Liver (tissue), 9 donors: ENCODE data around the gene MRPS23. TPM values are rescaled to one million over a fixed set of nuclear protein-coding genes. Genes with fewer than 3 reads are reported as not detected.

Source experiments
- DNase-seq: peaks from one replicate; pipeline ENCODE4 v3.0.0-alpha.2; 2017; ENCODE audit warnings: low spot score
- H3K27ac ChIP-seq, 2 donors: one replicate each; pipeline ENCODE4 v1.7.0; 2013; ENCODE audit warnings: inconsistent platforms in 2 of 2, low read length in 2 of 2, control low read depth in 1 of 2, low read depth in 1 of 2, mild to moderate bottlenecking in 1 of 2
- H3K27me3 ChIP-seq, 4 donors: one replicate each; pipeline versions ENCODE4 v1.6.1 to v1.7.0; 2013; ENCODE audit warnings: low read length in 3 of 4, inconsistent platforms in 1 of 4, mild to moderate bottlenecking in 1 of 4, moderate library complexity in 1 of 4; ENCODE audit not compliant: control insufficient read depth in 4 of 4, insufficient read depth in 4 of 4
- H3K36me3 ChIP-seq, 4 donors: one replicate each; pipeline versions ENCODE4 v1.6.1 to v1.7.0; 2013; ENCODE audit warnings: low read length in 3 of 4, mild to moderate bottlenecking in 3 of 4, low read depth in 1 of 4, moderate library complexity in 1 of 4; ENCODE audit not compliant: control insufficient read depth in 4 of 4, insufficient read depth in 3 of 4
- H3K4me1 ChIP-seq, 4 donors: one replicate each; pipeline versions ENCODE4 v1.6.1 to v1.7.0; 2013; ENCODE audit warnings: low read length in 3 of 4, mild to moderate bottlenecking in 3 of 4, moderate library complexity in 1 of 4; ENCODE audit not compliant: control insufficient read depth in 4 of 4, insufficient read depth in 4 of 4
- H3K4me3 ChIP-seq, 3 donors: one replicate each; pipeline versions ENCODE4 v1.6.1 to v1.7.0; 2013; ENCODE audit warnings: low read length in 3 of 3, control low read depth in 1 of 3, low read depth in 1 of 3, mild to moderate bottlenecking in 1 of 3
- H3K9ac ChIP-seq, 2 donors: one replicate each; pipeline ENCODE4 v1.7.0; 2013; ENCODE audit warnings: low read length in 2 of 2, mild to moderate bottlenecking in 2 of 2, moderate library complexity in 2 of 2, control low read depth in 1 of 2, low read depth in 1 of 2
- H3K9me3 ChIP-seq, 4 donors: one replicate each; pipeline versions ENCODE4 v1.6.1 to v1.7.0; 2013; ENCODE audit warnings: low read length in 3 of 4; ENCODE audit not compliant: control insufficient read depth in 4 of 4
- ATF3 ChIP-seq: IDR thresholded peaks from 2 replicates; pipeline ENCODE4 v1.6.1; 2016; ENCODE audit warnings: antibody characterized with exemption
- EGR1 ChIP-seq, 2 donors: IDR thresholded peaks; 2 replicates each; pipeline ENCODE4 v1.6.1; 2016 to 2018; ENCODE audit warnings: antibody characterized with exemption in 2 of 2, low read depth in 2 of 2
- FOXA1 ChIP-seq: IDR thresholded peaks from 2 replicates; pipeline ENCODE4 v1.6.1; 2016; ENCODE audit warnings: antibody characterized with exemption
- FOXA2 ChIP-seq: IDR thresholded peaks from 2 replicates; pipeline ENCODE4 v1.6.1; 2016; ENCODE audit warnings: antibody characterized with exemption
- GABPA ChIP-seq, 2 donors: IDR thresholded peaks in 1 of 2; conservative IDR thresholded peaks in 1 of 2; 2 replicates each; pipeline ENCODE4 v1.6.1; 2016; ENCODE audit warnings: antibody characterized with exemption in 2 of 2, mild to moderate bottlenecking in 1 of 2, moderate library complexity in 1 of 2
- HNF4A ChIP-seq, 2 donors: conservative IDR thresholded peaks; 2 replicates each; pipeline ENCODE4 v1.6.1; 2016; ENCODE audit warnings: antibody characterized with exemption in 2 of 2, mild to moderate bottlenecking in 2 of 2
- HNF4G ChIP-seq: IDR thresholded peaks from 2 replicates; pipeline ENCODE4 v1.6.1; 2016; ENCODE audit warnings: antibody characterized with exemption
- JUND ChIP-seq, 2 donors: IDR thresholded peaks; 2 replicates each; pipeline ENCODE4 v1.6.1; 2016; ENCODE audit warnings: antibody characterized with exemption in 2 of 2
- NR2F2 ChIP-seq: IDR thresholded peaks from 2 replicates; pipeline ENCODE4 v1.6.1; 2016; ENCODE audit warnings: antibody characterized with exemption
- RAD21 ChIP-seq, 2 donors: IDR thresholded peaks; 2 replicates each; pipeline ENCODE4 v1.6.1; 2016; ENCODE audit warnings: antibody characterized with exemption in 2 of 2, mild to moderate bottlenecking in 2 of 2
- REST ChIP-seq: IDR thresholded peaks from 2 replicates; pipeline ENCODE4 v1.6.1; 2016; ENCODE audit warnings: antibody characterized with exemption, mild to moderate bottlenecking
- RXRA ChIP-seq, 2 donors: IDR thresholded peaks; 2 replicates each; pipeline ENCODE4 v1.6.1; 2017 to 2018; ENCODE audit warnings: antibody characterized with exemption in 2 of 2, mild to moderate bottlenecking in 1 of 2
- SP1 ChIP-seq: IDR thresholded peaks from 2 replicates; pipeline ENCODE4 v1.6.1; 2018; ENCODE audit warnings: antibody characterized with exemption, mild to moderate bottlenecking
- TAF1 ChIP-seq: conservative IDR thresholded peaks from 2 replicates; pipeline ENCODE4 v1.6.1; 2016; ENCODE audit warnings: antibody characterized with exemption, mild to moderate bottlenecking
- YY1 ChIP-seq: IDR thresholded peaks from 2 replicates; pipeline ENCODE4 v1.6.1; 2016; ENCODE audit warnings: antibody characterized with exemption, mild to moderate bottlenecking
- ZBTB33 ChIP-seq: IDR thresholded peaks from 2 replicates; pipeline ENCODE4 v1.6.1; 2016; ENCODE audit warnings: antibody characterized with exemption
- WGBS: extraction: QIAGEN DNeasy Blood & Tissue Kit; methylation state at CpG from one replicate; pipeline ENCODE4 v1.1.7; 2013; 5-methylcytosine and 5-hydroxymethylcytosine counted together
- polyA plus RNA-seq, 2 donors: library from polyadenylated mRNA; stranded (reverse) in 1 of 2; unstranded in 1 of 2; fragments of 200-250 nt in 1 of 2; fragments of >200 nt in 1 of 2; fragmentation: Nextera tagmentation in 1 of 2; extraction: Ambion mirVana in 1 of 2; gene quantifications; one replicate each; pipeline versions ENCODE4 v1.2.1 to v1.2.3, GENCODE V29; 2013 to 2015
- total RNA-seq, 2 donors: library from RNA; depleted of rRNA; stranded (reverse); fragments of >200 nt; gene quantifications; one replicate each; pipeline ENCODE4 v1.2.3, GENCODE V29; 2014
- TF ChIP-seq, protein P1 (sequence below): IDR thresholded peaks from 2 replicates; pipeline ENCODE4 v1.6.1; 2016; ENCODE audit warnings: antibody characterized with exemption
- TF ChIP-seq, protein P2 (sequence below): fragments of 150-350 bp; IDR thresholded peaks from 2 replicates; pipeline ENCODE4 v1.5.1; 2017; ENCODE audit warnings: improper control_type of control experiment, low read depth, low read length; ENCODE audit not compliant: missing input control
- donor health status: healthy.
- donor health status: healthy.
- donor health status: healthy.
- donor health status: healthy.
- donor health status: healthy.

MRPS23 gene
- total and polyA plus RNA-seq, 4 donors: 9.8 to 24.3 (median 16.9) TPM

DNA sequence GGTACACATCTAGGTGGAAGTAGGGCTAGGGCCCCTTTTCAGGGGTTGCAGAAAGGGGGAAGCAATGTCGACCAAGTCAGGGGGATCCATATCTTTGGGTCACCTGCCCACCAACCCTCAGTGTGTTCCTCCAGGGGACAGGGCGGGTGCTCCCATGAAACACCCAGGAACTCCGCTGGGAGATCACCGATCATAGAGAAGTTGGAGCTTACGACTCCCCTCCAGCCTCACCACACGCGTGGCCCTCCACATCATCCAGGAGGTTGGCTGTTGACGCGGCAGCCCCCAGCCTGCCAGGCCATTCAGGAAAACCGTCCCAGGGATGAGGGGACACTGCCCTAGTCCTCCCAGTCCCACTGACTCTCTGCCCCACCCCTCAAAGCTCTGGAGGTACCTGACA lies 17.3 kb upstream of the MRPS23 start:
- no peaks in the 10 kb centered on the region for H3K27me3 ChIP-seq
- H3K9ac ChIP-seq: no peak overlapping the region
- TF ChIP-seq GABPA (IDR thresholded peaks at IDR 0.05 in 1 of 2, conservative IDR thresholded peaks at IDR 0.05 in 1 of 2) (no peak), FOXA1 (no peak)
- TF ChIP-seq, protein P1, sequence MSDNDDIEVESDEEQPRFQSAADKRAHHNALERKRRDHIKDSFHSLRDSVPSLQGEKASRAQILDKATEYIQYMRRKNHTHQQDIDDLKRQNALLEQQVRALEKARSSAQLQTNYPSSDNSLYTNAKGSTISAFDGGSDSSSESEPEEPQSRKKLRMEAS: no peak
- H3K9me3 ChIP-seq: no peaks in the 10 kb centered on the region
- peaks cover under 1 to 3% (median 2%) of the 10 kb centered on the region in 4 donors for H3K4me1 ChIP-seq
- no peak for DNase-seq
- no peak overlapping the region for H3K27ac ChIP-seq
- WGBS: 95% methylated on average over 10 of the region's 10 CpGs
- peaks cover 0 to 5% (median 2%) of the 10 kb centered on the region in 4 donors for H3K36me3 ChIP-seq
- H3K4me3 ChIP-seq: no peak overlapping the region

- Histone ChIP-seq H3K36me3 (peaks cover 0 to 5% (median 2%) of the 10 kb centered on the region in 4 donors), H3K27ac (no peak overlapping the region), H3K4me3 (no peak overlapping the region), H3K27me3 (no peaks in the 10 kb centered on the region), H3K9ac (no peak overlapping the region), H3K9me3 (no peaks in the 10 kb centered on the region), H3K4me1 (peaks cover 2 to 7% (median 5%) of the 10 kb centered on the region in 4 donors)
- TF ChIP-seq JUND (IDR thresholded peaks at IDR 0.05) (no peak), ATF3 (no peak), TAF1 (no peak), HNF4A (conservative IDR thresholded peaks at IDR 0.05) (no peak), HNF4G (no peak), YY1 (no peak), GABPA (IDR thresholded peaks at IDR 0.05 in 1 of 2, conservative IDR thresholded peaks at IDR 0.05 in 1 of 2) (no peak), REST (no peak), NR2F2 (no peak), ZBTB33 (no peak), RXRA (IDR thresholded peaks at IDR 0.05) (no peak), FOXA2 (no peak), RAD21 (IDR thresholded peaks at IDR 0.05) (no peak), SP1 (no peak), EGR1 (IDR thresholded peaks at IDR 0.05; ENCODE audit: low read depth in 2 of 2) (no peak)
- TF ChIP-seq, protein P1: no peak
- TF ChIP-seq, protein P2, sequence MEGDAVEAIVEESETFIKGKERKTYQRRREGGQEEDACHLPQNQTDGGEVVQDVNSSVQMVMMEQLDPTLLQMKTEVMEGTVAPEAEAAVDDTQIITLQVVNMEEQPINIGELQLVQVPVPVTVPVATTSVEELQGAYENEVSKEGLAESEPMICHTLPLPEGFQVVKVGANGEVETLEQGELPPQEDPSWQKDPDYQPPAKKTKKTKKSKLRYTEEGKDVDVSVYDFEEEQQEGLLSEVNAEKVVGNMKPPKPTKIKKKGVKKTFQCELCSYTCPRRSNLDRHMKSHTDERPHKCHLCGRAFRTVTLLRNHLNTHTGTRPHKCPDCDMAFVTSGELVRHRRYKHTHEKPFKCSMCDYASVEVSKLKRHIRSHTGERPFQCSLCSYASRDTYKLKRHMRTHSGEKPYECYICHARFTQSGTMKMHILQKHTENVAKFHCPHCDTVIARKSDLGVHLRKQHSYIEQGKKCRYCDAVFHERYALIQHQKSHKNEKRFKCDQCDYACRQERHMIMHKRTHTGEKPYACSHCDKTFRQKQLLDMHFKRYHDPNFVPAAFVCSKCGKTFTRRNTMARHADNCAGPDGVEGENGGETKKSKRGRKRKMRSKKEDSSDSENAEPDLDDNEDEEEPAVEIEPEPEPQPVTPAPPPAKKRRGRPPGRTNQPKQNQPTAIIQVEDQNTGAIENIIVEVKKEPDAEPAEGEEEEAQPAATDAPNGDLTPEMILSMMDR: no peak
- no peak for DNase-seq
- 98% methylated on average over 5 of the region's 5 CpGs for WGBS
These were observed 16.9 kb upstream of the MRPS23 start for GRCh38 chr17:57866723-57867122.
